Activated naive CD4-positive, alpha-beta T cell treated with anti-CD3 and anti-CD28 coated beads, Interleukin-2, amount 50 U/mL, for 16 hours (primary cell): ENCODE results near the gene B3GALT5.

ENCODE experiments used
- DNase-seq: peaks from one replicate; pipeline ENCODE4 v3.0.0-alpha.2; 2020

B3GALT5 gene

GRCh38 chr21:39648879-39649278 lies 36.1 kb downstream of the B3GALT5 start:
- DNase-seq: no peak

- no peak for DNase-seq
Measured at GRCh38 chr21:39649526-39649925, 36.8 kb downstream of the B3GALT5 start.

DNA sequence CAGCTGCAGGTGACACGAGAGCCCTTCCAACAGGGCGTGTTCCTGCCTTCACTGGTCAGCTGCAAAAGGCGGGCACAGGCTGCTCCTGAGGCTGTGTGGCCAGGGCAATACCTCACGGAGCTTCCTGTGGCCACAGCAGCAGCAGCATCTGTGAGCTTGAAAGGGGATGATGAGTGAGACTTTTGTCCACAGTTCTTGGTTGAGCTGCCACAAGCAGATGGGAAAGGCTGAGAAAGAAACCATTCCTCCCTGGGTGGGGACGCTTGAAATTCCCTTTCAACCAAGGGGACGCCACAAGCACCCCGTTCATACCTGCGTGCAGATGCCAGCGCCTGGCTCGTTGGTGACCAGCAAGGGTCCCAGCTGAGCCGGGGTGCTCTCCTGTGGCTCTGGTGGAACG lies 37.6 kb downstream of the B3GALT5 start:
- DNase-seq: no peak

- no peak for DNase-seq
Measured at GRCh38 chr21:39650801-39651200, 38.1 kb downstream of the B3GALT5 start.

DNA sequence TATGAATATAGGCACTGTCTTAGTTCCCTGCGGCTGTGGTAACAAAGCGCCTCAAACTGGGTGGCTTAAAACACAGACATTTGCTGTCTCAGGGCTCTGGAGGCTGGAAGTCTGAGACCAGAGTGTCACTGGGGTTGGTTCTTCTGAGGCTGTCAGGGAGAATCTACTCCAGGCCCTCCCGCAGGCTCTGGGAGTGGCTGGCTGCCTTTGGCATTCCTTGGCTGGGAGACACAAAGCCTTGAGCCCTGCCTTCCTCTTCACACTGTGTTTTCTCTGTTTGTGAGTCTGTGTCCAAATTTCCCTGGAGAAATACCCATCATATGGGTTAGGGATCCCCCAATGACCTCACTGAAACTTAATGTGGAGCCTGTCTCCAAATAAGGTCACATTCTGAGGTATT lies 38.5 kb downstream of the B3GALT5 start:
- DNase-seq: no peak

DNA sequence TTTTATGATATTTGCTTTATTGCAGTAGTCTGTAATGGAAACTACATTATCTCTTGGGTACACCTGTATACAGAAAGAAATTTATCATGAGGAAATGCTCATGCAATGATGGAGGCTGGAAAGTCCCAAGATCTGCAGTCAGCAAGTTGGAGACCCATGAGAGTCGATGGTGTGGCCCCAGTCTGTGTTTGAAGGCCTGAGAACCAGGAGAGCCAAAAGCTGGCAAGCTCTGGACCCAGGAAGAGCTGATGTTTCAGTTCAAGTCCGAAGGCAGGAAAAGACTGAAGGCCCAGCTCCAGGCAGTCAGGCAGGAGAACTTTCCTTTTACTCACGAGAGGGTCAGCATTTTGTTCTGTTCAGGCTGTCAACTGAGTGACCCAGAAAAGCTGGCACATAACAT lies 42.2 kb downstream of the B3GALT5 start:
- no peak for DNase-seq

DNA sequence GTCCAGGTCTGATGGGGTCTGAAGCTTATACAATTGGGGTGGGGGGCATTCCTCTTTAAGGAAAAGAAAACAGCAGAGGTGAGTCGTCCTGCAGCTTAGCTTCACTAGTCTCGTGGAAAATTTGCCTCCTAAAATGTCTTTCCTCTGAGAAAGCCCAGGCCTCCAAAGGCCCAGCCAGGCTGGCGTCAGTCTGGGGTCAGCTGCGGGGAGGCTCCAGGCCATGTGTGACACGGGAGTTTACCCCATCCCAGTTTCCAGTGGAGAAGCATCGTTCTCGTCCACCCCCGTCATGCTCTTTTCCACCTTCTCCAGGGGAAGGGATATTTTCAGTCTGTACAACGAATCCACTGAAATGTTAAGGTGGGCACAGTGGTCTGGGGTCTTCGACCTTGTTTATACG lies 42.8 kb downstream of the B3GALT5 start:
- DNase-seq: no peak

DNA sequence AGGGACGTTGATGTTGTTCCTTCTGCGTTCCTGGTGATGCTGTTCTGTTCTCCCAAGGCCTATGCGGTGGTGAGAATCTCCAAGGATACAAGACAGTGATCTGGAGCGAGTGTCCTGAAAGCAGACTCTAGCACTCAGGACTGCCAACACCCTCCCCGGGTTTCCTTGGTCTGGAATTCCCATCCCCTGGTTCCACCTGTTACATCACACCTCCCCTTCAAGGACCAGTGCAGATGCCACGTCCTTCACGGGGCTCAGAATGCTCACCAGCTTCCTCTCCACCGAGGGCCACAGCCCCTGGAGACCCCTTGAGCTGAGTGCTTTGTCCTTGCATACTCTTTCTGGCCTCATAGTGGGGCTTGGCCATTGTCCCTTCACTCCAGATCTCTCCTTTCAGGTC lies 43.5 kb downstream of the B3GALT5 start:
- no peak for DNase-seq

DNA sequence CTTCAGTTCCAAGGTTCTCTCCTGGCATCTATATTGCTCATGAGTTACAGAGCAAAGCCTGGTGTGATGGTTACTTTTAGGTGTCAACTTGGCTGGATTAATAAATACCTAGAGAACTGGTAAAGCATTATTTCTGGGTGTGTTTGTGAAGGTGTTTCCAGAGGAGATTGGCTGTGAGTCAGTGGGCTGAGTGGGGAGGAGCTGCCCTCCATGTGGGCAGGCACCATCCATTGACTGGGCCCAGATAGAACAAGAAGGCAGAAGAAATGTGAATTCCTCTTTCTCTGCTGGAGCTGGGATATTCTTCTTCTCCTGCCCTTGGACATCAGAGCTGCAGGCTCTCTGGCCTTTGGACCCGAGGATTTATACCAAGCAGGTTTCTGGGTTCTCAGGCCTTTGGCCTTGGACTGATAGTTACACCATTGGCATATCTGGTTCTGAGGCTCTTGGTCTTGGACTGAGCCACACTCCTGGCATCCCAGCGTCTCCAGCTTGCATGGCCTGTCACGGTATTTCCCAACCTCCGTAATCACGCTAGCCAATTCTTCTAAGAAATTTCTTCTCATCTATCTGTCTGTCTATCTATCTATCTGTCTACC lies 44.5 kb downstream of the B3GALT5 start:
- DNase-seq: no peak

DNA sequence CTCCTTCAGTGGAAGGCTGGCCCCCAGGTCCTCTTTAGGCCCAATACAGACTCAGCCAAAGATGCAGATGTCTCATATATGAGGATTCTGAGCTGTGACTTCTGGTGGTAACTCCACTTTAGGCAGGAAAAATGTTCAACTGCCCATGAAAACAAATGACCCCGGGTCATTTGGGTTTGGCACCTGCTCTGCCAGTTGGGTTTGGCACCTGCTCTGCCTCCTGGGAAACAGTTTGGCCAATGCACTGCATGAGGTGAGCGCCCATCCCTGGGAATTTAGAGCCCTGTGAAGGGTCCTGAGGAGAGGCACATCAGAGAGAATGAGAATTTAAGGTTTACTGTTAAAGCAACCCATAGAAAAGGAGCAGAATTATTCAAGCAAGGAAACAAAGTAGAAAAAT lies 45.3 kb downstream of the B3GALT5 start:
- no peak for DNase-seq

- no peak for DNase-seq
Measured at GRCh38 chr21:39659070-39659815, 46.5 kb downstream of the B3GALT5 start.

- DNase-seq: no peak
Measured at GRCh38 chr21:39660191-39660980, 47.6 kb downstream of the B3GALT5 start.

DNA sequence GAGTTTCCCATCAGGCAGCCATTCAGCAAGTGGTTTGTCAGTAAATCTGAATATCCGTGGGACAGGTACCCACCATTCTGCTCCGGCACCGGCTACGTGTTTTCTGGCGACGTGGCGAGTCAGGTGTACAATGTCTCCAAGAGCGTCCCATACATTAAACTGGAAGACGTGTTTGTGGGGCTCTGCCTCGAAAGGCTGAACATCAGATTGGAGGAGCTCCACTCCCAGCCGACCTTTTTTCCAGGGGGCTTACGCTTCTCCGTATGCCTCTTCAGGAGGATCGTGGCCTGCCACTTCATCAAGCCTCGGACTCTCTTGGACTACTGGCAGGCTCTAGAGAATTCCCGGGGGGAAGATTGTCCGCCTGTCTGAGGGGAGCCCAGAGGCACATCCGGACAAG lies 48.4 kb downstream of the B3GALT5 start:
- no peak for DNase-seq

DNA sequence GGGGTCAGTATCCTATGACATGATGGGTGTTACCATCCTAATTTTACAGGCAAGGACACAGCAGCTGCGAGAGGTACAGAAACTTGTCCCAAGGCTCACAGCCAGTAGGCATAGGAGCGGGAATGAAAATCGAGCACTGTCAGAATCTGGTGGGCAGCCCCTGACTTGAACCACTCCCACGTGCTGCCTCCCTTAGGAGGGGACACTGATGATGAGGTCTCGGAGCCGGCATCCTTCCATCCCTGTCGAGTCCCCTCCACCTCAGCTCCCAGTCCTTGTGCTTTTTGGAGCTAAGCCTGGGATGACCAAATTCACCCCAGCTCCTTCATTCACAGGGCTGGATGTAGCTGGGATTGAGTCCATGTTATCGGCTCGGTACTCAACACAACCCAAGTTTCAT lies 49.0 kb downstream of the B3GALT5 start:
- DNase-seq: no peak

GRCh38 chr21:39662411-39662953 lies 49.7 kb downstream of the B3GALT5 start:
- no peak for DNase-seq

DNA sequence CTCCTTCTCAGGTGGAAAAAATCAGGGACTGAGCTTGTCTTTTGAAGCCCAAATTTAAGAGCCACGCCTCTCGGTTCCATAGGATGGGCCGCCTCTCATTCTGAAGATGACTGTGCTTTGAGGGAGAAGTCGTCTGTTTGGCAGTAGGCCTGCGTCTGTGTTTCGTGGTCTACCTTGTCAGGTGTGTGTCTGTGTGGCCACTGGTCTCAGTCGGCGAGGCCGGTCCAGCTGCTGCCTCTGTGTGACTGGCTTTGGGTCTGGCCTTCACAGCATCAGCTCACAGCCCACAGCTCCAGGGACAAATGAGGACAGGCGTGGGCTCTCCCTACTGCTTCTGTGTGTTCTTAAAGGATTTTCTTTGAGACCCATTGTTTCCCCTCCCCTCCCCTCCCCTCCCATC lies 50.3 kb downstream of the B3GALT5 start:
- DNase-seq: no peak

- DNase-seq: no peak
Measured at GRCh38 chr21:39663742-39664492, 51.2 kb downstream of the B3GALT5 start.

DNA sequence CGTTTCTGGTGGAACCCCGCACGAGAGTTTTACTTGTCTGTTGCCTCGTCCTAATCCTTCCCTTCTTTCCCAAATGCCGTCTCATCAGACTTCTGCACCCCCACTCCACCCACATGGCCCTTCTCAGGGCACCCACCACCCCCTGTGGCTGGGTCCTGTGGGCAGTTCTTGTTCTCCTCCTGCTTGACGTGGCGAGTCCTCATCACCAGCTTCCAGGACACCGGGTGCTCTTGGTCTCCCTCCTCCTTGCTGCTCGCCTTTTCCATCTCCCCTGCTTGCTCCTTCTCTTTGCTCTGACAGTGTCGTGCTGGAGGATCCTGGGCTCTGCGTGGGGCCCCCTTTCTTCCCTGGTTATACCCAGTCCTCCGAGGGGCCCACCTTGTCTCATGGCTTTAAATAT lies 51.8 kb downstream of the B3GALT5 start:
- no peak for DNase-seq

- DNase-seq: no peak
Measured at GRCh38 chr21:39666026-39666425, 53.3 kb downstream of the B3GALT5 start.

GRCh38 chr21:39666681-39667315 lies 54.1 kb downstream of the B3GALT5 start:
- DNase-seq: no peak

DNA sequence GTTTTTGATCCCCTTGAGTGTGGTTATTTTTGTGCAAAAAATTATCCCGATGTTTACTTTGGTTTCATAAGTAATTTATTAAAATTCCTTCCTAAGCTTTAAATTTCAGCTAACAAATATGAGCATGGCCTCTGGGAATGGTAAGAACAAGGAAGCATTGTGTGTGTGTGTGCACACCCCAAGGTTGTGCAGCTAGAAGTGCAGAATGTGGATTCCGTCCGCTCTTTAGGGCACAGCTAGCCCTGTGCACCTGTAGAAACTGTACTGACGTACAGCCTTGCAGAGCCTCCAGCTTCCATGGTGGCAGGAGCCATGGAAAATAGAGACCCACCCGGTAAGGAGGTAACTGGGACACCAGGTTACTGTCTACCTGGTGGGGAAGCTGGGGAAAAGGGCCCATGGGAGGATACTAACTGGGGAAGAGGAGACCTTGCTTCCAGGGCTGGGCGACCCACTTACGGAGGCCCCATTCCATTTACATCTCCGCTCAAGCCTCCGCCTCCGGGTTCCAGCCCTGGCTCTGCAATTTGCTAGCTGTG lies 54.7 kb downstream of the B3GALT5 start:
- no peak for DNase-seq

GRCh38 chr21:39668369-39668768 lies 55.6 kb downstream of the B3GALT5 start:
- no peak for DNase-seq
